Muscle of leg (tissue), 11 donors: ENCODE results near the gene FEV. TPM values are rescaled to one million over a fixed set of nuclear protein-coding genes. Genes with fewer than 3 reads are reported as not detected.

Source experiments
- DNase-seq: peaks from one replicate; pipeline ENCODE4 v3.0.0; 2013
- H3K27ac ChIP-seq: one replicate; pipeline ENCODE4 v1.5.1; 2013; ENCODE audit warnings: mild to moderate bottlenecking, low read length, control low read depth
- H3K27me3 ChIP-seq: one replicate; pipeline ENCODE4 v1.6.1; 2013; ENCODE audit warnings: low read length; ENCODE audit not compliant: control insufficient read depth, insufficient read depth
- H3K36me3 ChIP-seq: one replicate; pipeline ENCODE4 v1.6.1; 2013; ENCODE audit warnings: low read length; ENCODE audit not compliant: control insufficient read depth, insufficient read depth
- H3K4me1 ChIP-seq: one replicate; pipeline ENCODE4 v1.6.1; 2013; ENCODE audit warnings: low read length; ENCODE audit not compliant: control insufficient read depth, insufficient read depth
- H3K4me3 ChIP-seq: one replicate; pipeline ENCODE4 v1.5.1; 2013; ENCODE audit warnings: low read length, control low read depth
- H3K9me3 ChIP-seq: replicated peaks from 2 replicates; pipeline ENCODE4 v1.6.1; 2013; ENCODE audit warnings: low read depth, low read length; ENCODE audit not compliant: control insufficient read depth
- WGBS: methylation state at CpG from one replicate; pipeline ENCODE4 v1.1.5; 2013; ENCODE audit warnings: missing lambda C conversion rate; ENCODE audit not compliant: insufficient coverage; 5-methylcytosine and 5-hydroxymethylcytosine counted together
- polyA plus RNA-seq, 8 donors: library from polyadenylated mRNA; unstranded; fragments of 120-200 nt; gene quantifications; one replicate each; pipeline versions ENCODE4 v1.2.1 to v1.2.3, GENCODE V29; 2013; ENCODE audit warnings: inconsistent platforms in 1 of 8, low replicate concordance in 1 of 8; ENCODE audit not compliant: insufficient read length in 8 of 8, insufficient read depth in 1 of 8
- total RNA-seq: library from RNA; stranded (reverse); fragments of 120-200 nt; gene quantifications from one replicate; pipeline ENCODE4 v1.2.4, GENCODE V29; 2013

The FEV gene
- total and polyA plus RNA-seq, 9 donors = 0.08 to 0.62 (median 0.40) TPM; not detected in 4

DNA sequence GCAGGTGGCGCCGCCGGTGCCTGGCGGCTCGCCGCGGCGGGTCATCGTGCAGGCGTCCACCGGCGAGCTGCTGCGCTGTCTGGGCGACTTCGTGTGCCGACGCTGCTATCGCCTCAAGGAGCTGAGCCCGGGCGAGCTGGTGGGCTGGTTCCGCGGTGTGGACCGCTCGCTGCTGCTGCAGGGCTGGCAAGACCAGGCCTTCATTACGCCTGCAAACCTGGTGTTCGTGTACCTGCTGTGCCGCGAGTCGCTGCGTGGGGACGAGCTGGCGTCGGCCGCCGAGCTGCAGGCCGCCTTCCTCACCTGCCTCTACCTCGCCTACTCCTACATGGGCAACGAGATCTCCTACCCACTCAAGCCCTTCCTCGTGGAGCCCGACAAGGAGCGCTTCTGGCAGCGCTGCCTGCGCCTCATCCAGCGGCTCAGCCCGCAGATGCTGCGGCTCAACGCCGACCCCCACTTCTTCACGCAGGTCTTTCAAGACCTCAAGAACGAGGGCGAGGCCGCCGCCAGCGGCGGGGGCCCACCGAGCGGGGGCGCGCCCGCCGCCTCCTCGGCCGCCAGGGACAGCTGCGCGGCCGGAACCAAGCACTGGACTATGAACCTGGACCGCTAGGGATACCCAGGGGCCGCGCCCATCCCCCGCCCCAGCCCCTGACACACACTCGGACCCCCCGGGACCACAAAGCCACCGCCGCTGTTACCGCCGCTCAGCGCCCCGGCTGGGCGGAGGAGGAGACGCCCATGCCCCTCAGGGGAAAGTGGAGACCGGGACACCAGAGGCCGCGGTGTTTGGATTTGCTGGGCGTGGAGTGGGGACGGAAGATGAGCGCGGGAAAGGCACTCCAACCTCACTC is 24.4 kb downstream of the FEV start:
- Histone ChIP-seq H3K9me3 (no peaks in the 10 kb centered on the region), H3K4me3 (no peak overlapping the region), H3K36me3 (no peaks in the 10 kb centered on the region), H3K4me1 (peaks cover 20% of the 10 kb centered on the region), H3K27ac (no peak overlapping the region), H3K27me3 (peaks cover 88% of the 10 kb centered on the region)
- 2% methylated on average over 85 of the region's 87 CpGs for WGBS
- DNase-seq = no peak

DNA sequence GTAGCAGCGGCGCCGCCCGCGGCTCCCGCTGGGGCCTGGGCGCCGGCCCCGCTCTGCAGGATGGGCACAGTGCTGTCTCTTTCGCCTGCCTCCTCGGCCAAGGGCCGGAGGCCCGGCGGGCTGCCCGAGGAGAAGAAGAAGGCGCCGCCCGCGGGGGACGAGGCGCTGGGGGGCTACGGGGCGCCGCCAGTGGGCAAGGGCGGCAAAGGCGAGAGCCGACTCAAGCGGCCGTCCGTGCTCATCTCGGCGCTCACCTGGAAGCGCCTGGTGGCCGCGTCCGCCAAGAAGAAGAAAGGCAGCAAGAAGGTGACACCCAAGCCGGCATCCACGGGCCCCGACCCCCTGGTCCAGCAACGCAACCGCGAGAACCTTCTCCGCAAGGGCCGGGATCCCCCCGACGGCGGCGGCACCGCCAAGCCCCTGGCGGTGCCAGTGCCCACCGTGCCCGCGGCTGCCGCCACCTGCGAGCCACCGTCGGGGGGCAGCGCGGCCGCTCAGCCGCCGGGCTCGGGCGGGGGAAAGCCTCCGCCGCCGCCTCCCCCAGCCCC is 25.1 kb downstream of the FEV start:
- DNase-seq = no peak
- Histone ChIP-seq H3K36me3 (no peaks in the 10 kb centered on the region), H3K27ac (no peak overlapping the region), H3K4me3 (no peak overlapping the region), H3K9me3 (no peaks in the 10 kb centered on the region), H3K27me3 (peaks cover 90% of the 10 kb centered on the region), H3K4me1 (peaks cover 20% of the 10 kb centered on the region)
- under 1% methylated on average over 67 of the region's 67 CpGs for WGBS

DNA sequence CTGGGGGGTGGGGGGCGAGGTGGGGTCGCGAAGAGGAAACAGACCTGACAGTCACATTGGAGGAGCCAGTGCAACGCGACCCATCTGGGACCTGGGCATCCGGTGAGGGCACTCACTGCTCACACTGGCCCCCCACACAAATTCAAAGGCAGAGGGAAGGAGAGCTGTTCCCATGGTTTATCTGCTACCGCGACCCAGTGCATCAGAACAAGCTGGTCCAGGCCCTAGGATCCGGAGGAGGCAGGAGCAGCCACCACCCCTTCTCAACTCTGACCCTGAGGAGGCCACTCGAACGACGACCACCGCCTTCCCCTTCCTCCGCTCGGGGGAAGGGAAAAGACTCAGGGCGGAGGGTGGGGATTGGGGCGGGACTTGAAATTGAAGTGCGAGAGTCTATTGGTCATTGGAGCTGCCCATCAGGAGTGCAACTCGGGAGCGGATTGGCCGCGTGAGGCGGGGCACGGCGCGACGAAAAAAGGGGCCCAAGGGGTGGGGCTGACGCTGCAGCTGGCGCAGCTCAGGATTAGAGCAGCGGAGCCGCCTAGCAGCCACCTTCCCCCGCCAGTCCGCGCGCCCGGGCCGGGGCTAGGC is 25.7 kb downstream of the FEV start, which contains the start of gene CDK5R2:
Gene CDK5R2 (plus strand): TSS at position 526 of the 591 bp plus-strand sequence. CDS start 155 bp downstream, outside the sequence.
- H3K4me3 ChIP-seq = peak within 1 kb of the TSS; percentile 25
- no peaks in the 10 kb centered on the region for H3K36me3 ChIP-seq
- H3K4me1 ChIP-seq = peaks cover 20% of the 10 kb centered on the region
- WGBS = under 1% methylated on average over 28 of the region's 37 CpGs
- H3K27ac ChIP-seq = no peak within 1 kb of the TSS
- peak; percentile 85 for DNase-seq
- H3K27me3 ChIP-seq = peaks cover 86% of the 10 kb centered on the region
- no peaks in the 10 kb centered on the region for H3K9me3 ChIP-seq

DNA sequence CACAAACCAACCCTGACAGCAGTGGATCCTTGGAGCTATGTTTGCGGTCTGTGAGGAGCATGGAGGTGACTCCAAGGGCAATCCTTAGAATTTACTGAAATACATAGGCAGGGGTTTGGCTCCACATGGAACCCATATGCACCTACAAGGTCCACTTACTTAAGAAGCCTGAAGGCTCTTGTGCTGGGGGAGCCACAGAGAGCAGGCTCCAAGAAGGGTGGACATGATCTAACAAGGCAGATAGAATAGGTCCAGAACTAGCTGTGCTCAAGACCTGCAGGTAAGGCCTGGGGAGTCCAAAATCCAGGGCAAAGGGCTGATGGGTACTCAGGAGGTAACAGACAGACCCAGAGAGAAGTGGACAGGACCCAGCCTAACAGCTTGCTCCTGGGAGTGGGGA is 26.7 kb downstream of the FEV start:
- Histone ChIP-seq H3K4me1 (peaks cover 20% of the 10 kb centered on the region), H3K27me3 (peaks cover 81% of the 10 kb centered on the region), H3K27ac (no peak overlapping the region), H3K4me3 (no peak overlapping the region), H3K36me3 (no peaks in the 10 kb centered on the region), H3K9me3 (no peaks in the 10 kb centered on the region)
- no CpG with 5 or more reads among the region's 1 CpG for WGBS
- DNase-seq = no peak

- WGBS = 78% methylated on average over 4 of the region's 4 CpGs
- Histone ChIP-seq H3K4me3 (no peak overlapping the region), H3K36me3 (no peaks in the 10 kb centered on the region), H3K9me3 (no peaks in the 10 kb centered on the region), H3K27ac (no peak overlapping the region), H3K27me3 (peaks cover 77% of the 10 kb centered on the region), H3K4me1 (peaks cover 14% of the 10 kb centered on the region)
- DNase-seq = no peak
Measured at GRCh38 chr2:218957671-218958070, 27.3 kb downstream of the FEV start.

- no peak for DNase-seq
- H3K27me3 ChIP-seq = peaks cover 66% of the 10 kb centered on the region
- H3K4me3 ChIP-seq = no peak overlapping the region
- H3K36me3 ChIP-seq = no peaks in the 10 kb centered on the region
- peaks cover 9% of the 10 kb centered on the region for H3K4me1 ChIP-seq
- H3K9me3 ChIP-seq = no peaks in the 10 kb centered on the region
- WGBS = no CpG with 5 or more reads among the region's 1 CpG
- H3K27ac ChIP-seq = no peak overlapping the region
Measured at GRCh38 chr2:218956039-218956438, 28.9 kb downstream of the FEV start.

DNA sequence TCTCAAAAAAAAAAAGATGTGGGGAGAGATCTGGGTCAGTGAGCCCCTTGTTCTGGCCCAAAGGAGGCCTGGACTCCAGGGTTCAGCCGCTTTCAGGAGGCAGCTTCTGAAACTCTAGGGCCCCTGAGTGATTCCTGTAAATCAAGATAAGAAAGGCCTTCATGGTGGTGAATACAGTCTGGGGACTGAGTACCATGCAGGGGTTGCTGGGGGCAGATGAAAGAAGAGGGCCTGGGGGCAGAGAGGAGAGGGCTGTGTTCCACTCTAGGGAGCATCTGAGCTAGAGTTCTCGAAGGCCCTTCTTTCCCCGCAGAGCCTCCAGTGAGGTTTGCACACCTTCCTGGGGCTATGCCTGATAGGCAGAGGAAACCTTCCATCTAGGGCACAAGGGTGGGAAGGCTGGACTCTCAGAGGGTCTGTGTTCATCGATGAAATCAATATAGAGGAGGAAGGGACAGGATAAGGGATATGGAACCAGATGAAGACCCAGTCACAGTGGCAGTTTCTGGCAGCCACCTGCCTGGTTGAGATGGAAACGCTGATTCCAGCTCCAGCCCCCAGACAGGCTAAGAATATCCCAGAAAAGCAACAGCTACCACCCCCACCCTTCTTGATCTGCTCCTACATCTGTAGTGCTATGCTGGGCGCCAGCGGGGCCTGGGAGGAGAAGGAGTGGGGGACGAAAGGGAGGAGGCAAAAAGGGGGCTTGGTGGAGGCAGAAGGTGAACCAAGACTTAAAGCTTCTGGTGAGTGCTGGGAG is 30.3 kb downstream of the FEV start:
- no peaks in the 10 kb centered on the region for H3K36me3 ChIP-seq
- no peaks in the 10 kb centered on the region for H3K9me3 ChIP-seq
- H3K4me1 ChIP-seq = peaks cover 3% of the 10 kb centered on the region
- WGBS = 56% methylated on average over 7 of the region's 8 CpGs
- H3K27ac ChIP-seq = no peak overlapping the region
- H3K27me3 ChIP-seq = peaks cover 56% of the 10 kb centered on the region
- H3K4me3 ChIP-seq = no peak overlapping the region
- no peak for DNase-seq

DNA sequence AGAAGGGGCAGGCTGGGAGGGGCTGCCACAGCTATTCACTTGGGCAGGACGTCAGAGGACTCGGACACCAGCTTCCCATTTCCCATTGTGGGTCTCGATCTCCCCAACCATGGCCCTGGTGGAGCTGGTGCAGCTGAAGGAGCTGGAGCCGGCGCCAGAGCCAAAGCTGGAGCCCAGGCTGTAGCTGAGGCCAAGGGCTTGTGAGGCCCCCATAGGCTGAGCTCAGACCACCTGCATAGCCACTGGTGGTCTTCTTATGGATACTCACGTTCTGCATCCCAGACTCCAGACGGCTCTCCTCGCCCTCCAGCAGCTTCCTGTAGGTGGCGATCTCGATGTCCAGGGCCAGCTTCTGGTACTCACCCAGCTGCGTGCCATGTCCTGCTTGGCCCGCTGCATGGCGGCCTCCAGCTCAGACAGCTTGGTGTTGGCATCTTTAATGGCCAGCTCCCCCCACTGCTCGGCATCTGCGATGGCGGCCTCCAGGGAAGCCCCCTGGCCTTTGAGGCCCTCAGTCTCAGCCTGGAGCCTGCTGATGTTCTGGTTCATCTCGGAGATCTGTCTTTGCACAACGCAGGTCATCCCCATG is 31.5 kb downstream of the FEV start:
- DNase-seq = no peak
- Histone ChIP-seq H3K27me3 (peaks cover 43% of the 10 kb centered on the region), H3K4me1 (no peaks in the 10 kb centered on the region), H3K27ac (no peak overlapping the region), H3K9me3 (no peaks in the 10 kb centered on the region), H3K36me3 (no peaks in the 10 kb centered on the region), H3K4me3 (no peak overlapping the region)
- WGBS = 61% methylated on average over 18 of the region's 18 CpGs

- Histone ChIP-seq H3K27me3 (peaks cover 32% of the 10 kb centered on the region), H3K4me3 (no peak overlapping the region), H3K4me1 (no peaks in the 10 kb centered on the region), H3K9me3 (no peaks in the 10 kb centered on the region), H3K27ac (no peak overlapping the region), H3K36me3 (no peaks in the 10 kb centered on the region)
- WGBS = 96% methylated on average over 5 of the region's 7 CpGs
- DNase-seq = no peak
Measured at GRCh38 chr2:218952160-218952559, 32.8 kb downstream of the FEV start.
